Measurements from ENCODE around the gene ZNF618. TPM values are rescaled to one million over a fixed set of nuclear protein-coding genes. Genes with fewer than 3 reads are reported as not detected.

The ZNF618 gene
- total RNA-seq, 4 donors from 2014 or later, result 0.26 to 1.2 (median 1.0) TPM

DNA sequence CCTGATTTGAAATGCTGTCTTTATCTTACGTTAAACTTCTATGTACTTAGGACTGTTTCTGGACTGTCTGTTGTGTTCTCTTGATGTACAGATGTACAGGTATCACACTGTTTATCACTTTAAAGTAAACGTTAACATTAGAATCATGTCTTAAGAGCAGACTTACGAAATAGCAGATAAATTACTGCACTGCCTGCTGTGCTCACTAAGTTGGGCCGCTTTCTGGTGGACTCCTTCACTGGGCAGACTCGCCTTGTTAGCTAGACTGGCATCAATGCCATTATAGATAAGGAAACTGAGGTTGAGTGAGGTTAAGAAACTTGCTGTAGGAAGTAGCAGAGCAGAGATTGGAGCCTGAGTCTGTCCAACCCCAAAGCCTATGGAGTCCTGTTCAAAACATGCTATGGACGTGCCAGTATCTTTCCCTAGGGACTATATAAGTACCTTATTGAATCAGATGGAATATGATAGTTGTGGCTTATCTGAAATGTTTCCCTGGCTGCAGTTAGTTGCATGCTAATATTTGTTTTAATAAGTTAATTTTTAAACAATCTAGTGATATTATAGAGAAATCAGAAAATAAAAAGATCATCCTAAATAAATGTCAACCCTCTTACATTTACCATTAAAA is 16.9 kb downstream of the ZNF618 start:
- no peaks in the 10 kb centered on the region for H3K9me3 ChIP-seq
- H3K27me3 ChIP-seq, result no peaks in the 10 kb centered on the region
- ATAC-seq (no peak), DNase-seq (no peak)
- no peak for TF ChIP-seq POLR2A (IDR thresholded peaks at IDR 0.05)
- TF ChIP-seq, protein P1, sequence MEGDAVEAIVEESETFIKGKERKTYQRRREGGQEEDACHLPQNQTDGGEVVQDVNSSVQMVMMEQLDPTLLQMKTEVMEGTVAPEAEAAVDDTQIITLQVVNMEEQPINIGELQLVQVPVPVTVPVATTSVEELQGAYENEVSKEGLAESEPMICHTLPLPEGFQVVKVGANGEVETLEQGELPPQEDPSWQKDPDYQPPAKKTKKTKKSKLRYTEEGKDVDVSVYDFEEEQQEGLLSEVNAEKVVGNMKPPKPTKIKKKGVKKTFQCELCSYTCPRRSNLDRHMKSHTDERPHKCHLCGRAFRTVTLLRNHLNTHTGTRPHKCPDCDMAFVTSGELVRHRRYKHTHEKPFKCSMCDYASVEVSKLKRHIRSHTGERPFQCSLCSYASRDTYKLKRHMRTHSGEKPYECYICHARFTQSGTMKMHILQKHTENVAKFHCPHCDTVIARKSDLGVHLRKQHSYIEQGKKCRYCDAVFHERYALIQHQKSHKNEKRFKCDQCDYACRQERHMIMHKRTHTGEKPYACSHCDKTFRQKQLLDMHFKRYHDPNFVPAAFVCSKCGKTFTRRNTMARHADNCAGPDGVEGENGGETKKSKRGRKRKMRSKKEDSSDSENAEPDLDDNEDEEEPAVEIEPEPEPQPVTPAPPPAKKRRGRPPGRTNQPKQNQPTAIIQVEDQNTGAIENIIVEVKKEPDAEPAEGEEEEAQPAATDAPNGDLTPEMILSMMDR (IDR thresholded peaks at IDR 0.05 in 4 of 5, conservative IDR thresholded peaks at IDR 0.05 in 1 of 5), result no peak
- in situ Hi-C loops (cut with MboI; ENCODE audit: low sequenced_read_pairs in 4 of 4), result no loop called here
- H3K27ac ChIP-seq, result no peak overlapping the region
- intact Hi-C loops (cut with DNase I; ENCODE audit: low total_unique reads), result no loop called here
- no peak overlapping the region for H3K4me3 ChIP-seq
- peaks cover 11 to 13% of the 10 kb centered on the region in 2 donors for H3K4me1 ChIP-seq
- no peaks in the 10 kb centered on the region for H3K36me3 ChIP-seq

DNA sequence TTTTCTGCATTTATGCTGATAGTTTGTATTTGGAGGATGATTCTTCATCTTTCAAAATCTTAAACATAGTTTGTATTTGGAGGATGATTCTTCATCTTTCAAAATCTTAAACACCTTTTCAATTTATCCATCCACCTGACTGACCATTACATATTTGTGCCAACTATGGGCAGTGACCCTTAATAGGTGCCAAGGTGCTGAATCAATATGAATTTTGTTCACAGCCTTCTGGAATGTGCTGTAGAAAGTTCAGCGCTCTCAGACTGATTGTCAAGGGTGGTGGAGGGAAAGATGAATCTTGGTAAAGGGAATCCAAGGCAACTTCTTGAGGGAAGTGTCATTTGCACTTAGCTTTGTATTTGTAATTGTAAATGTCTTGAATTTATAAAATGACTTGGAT is 18.1 kb downstream of the ZNF618 start:
- TF ChIP-seq, protein P1 (IDR thresholded peaks at IDR 0.05 in 4 of 5, conservative IDR thresholded peaks at IDR 0.05 in 1 of 5), result no peak
- no peak for TF ChIP-seq POLR2A (IDR thresholded peaks at IDR 0.05)
- Histone ChIP-seq H3K9me3 (no peaks in the 10 kb centered on the region), H3K4me3 (no peak overlapping the region), H3K36me3 (no peaks in the 10 kb centered on the region), H3K27ac (no peak overlapping the region), H3K4me1 (peaks cover 0 to 6% of the 10 kb centered on the region in 2 donors), H3K27me3 (no peaks in the 10 kb centered on the region)
- ATAC-seq (no peak), DNase-seq (no peak)
- in situ Hi-C loops (cut with MboI; ENCODE audit: low sequenced_read_pairs in 4 of 4) (no loop called here), intact Hi-C loops (cut with DNase I; ENCODE audit: low total_unique reads) (no loop called here)

DNA sequence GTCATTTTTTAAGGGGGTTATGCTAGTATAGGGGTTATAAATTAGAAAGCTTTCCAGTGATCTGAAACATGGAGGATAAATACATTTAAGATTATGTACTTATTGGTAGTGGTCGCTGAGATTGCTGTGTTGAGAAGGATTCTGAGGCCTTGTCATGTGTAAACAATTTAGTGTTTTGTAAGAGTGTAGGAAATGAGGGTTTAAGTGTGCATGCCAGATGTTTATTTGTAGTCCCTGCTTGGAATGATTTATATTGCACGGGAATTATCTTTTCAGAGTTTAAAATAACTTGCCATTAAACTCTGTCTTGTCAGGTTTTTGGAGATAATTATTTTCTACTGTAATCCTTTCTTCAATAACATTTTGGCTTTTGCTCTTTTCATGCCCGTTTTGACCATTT is 19.4 kb downstream of the ZNF618 start:
- DNase-seq (no peak), ATAC-seq (no peak)
- no peaks in the 10 kb centered on the region for H3K36me3 ChIP-seq
- H3K27ac ChIP-seq, result no peak overlapping the region
- H3K4me3 ChIP-seq, result no peak overlapping the region
- peaks cover 0 to 6% of the 10 kb centered on the region in 2 donors for H3K4me1 ChIP-seq
- no peaks in the 10 kb centered on the region for H3K9me3 ChIP-seq
- in situ Hi-C loops (cut with MboI; ENCODE audit: low sequenced_read_pairs in 4 of 4), result no loop called here
- no peaks in the 10 kb centered on the region for H3K27me3 ChIP-seq
- TF ChIP-seq POLR2A (IDR thresholded peaks at IDR 0.05), result no peak
- TF ChIP-seq, protein P1 (IDR thresholded peaks at IDR 0.05 in 4 of 5, conservative IDR thresholded peaks at IDR 0.05 in 1 of 5), result no peak
- intact Hi-C loops (cut with DNase I; ENCODE audit: low total_unique reads), result no loop called here

DNA sequence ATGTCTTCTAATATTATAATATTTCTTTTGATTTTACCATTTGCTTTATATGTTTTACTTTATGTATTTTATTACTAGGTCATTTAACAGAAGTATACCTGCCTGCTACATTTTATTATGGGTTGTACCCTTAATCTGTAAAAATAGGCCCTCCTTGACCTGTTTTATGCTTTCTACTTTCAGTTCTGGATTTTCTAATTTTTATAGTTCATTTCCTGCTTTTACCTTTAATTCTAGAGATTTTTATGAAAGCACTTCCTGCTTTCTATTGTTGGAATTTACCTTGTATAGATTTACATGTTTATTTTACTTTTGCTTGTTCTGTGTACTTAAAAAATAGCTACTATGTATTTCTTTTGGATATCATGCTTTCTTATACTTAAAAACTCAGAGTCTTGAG is 20.6 kb downstream of the ZNF618 start:
- DNase-seq (no peak), ATAC-seq (no peak)
- Histone ChIP-seq H3K27ac (no peak overlapping the region), H3K4me1 (peaks cover 6 to 14% of the 10 kb centered on the region in 2 donors), H3K36me3 (no peaks in the 10 kb centered on the region), H3K9me3 (no peaks in the 10 kb centered on the region), H3K27me3 (no peaks in the 10 kb centered on the region), H3K4me3 (no peak overlapping the region)
- no peak for TF ChIP-seq POLR2A (IDR thresholded peaks at IDR 0.05)
- TF ChIP-seq, protein P1 (IDR thresholded peaks at IDR 0.05 in 4 of 5, conservative IDR thresholded peaks at IDR 0.05 in 1 of 5), result no peak
- in situ Hi-C loops (cut with MboI; ENCODE audit: low sequenced_read_pairs in 4 of 4) (no loop called here), intact Hi-C loops (cut with DNase I; ENCODE audit: low total_unique reads) (no loop called here)

DNA sequence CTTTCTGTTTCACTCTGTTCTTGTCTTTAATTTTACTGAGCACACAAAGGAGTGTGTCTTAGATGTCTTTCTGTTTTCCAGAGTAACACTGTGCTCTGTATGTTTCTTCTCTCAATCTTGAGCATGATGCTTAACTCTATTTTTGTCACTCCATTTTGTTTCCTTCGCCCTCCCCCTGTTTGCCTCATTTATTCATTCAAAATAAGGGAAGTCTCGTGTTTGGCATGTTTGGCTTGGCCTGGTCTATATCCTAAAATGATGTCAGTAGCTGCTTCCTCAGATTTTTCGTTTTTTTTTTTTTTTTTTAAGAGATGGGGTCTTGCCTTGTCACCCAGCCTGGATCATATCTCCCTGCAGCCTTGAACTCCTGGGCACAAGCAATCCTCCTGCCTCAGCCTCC is 22.0 kb downstream of the ZNF618 start:
- Histone ChIP-seq H3K27me3 (no peaks in the 10 kb centered on the region), H3K9me3 (no peaks in the 10 kb centered on the region), H3K36me3 (no peaks in the 10 kb centered on the region), H3K4me3 (no peak overlapping the region), H3K4me1 (peaks cover 7 to 19% of the 10 kb centered on the region in 2 donors), H3K27ac (no peak overlapping the region)
- DNase-seq (no peak), ATAC-seq (no peak)
- no peak for TF ChIP-seq POLR2A (IDR thresholded peaks at IDR 0.05)
- TF ChIP-seq, protein P1 (IDR thresholded peaks at IDR 0.05 in 4 of 5, conservative IDR thresholded peaks at IDR 0.05 in 1 of 5), result no peak
- in situ Hi-C loops (cut with MboI; ENCODE audit: low sequenced_read_pairs in 4 of 4) (no loop called here), intact Hi-C loops (cut with DNase I; ENCODE audit: low total_unique reads) (no loop called here)
